GM12891 (cell line): ENCODE data around the gene RAP1B.

Experiments
- PAX5 ChIP-seq: IDR thresholded peaks from 2 replicates; pipeline ENCODE4 v1.6.1; 2011; ENCODE audit warnings: low read length, moderate library complexity, mild to moderate bottlenecking; ENCODE audit not compliant: insufficient read depth, severe bottlenecking
- POLR2A ChIP-seq: IDR thresholded peaks from 2 replicates; pipeline ENCODE4 v1.6.1; 2011; ENCODE audit warnings: low read depth, low read length, control low read depth
- POLR2AphosphoS5 ChIP-seq: IDR thresholded peaks from 2 replicates; pipeline ENCODE4 v1.6.1; 2011; ENCODE audit warnings: low read depth, low read length, control low read depth
- SPI1 ChIP-seq: IDR thresholded peaks from 2 replicates; pipeline ENCODE4 v1.6.1; 2011; ENCODE audit warnings: low read depth, low read length, control low read depth
- TAF1 ChIP-seq: IDR thresholded peaks from 2 replicates; pipeline ENCODE4 v1.6.1; 2011; ENCODE audit warnings: low read depth, low read length, control low read depth

- TF ChIP-seq POLR2A (no peak), SPI1 (no peak), POLR2AphosphoS5 (no peak), PAX5 (no peak), TAF1 (no peak)
Observed at GRCh38 chr12:68628698-68629097, 18.0 kb downstream of the RAP1B start.
